Loucy (cell line): ENCODE measurements around the gene GSG1L2.

Source experiments
- CTCF ChIP-seq: fragments of 200-600 bp; sonication (generic); conservative IDR thresholded peaks from 2 replicates; pipeline ENCODE4 v1.5.1; 2014; ENCODE audit warnings: mild to moderate bottlenecking, antibody characterized with exemption, low read length
- EZH2phosphoT487 ChIP-seq: fragments of 200-600 bp; IDR thresholded peaks from 2 replicates; pipeline ENCODE4 v1.6.1; 2018; ENCODE audit warnings: antibody characterized with exemption, mild to moderate bottlenecking, moderate library complexity, borderline replicate concordance

- TF ChIP-seq CTCF (no peak), EZH2phosphoT487 (no peak)
These were observed 20.4 kb downstream of the GSG1L2 start for GRCh38 chr17:9801505-9801904.
